Osteoblast (primary cell): ENCODE measurements around the gene SECISBP2L. TPM values are rescaled to one million over a fixed set of nuclear protein-coding genes. Genes with fewer than 3 reads are reported as not detected.

ENCODE experiments used
- DNase-seq: peaks from one replicate; pipeline ENCODE4 v3.0.0; 2011; ENCODE audit warnings: low spot score, mixed read lengths; ENCODE audit not compliant: insufficient read length; ENCODE audit errors: missing footprints
- H2AFZ ChIP-seq: 2 replicates; pipeline ENCODE4 v1.6.0; 2011; ENCODE audit warnings: mild to moderate bottlenecking, low read length
- H3K27ac ChIP-seq: 2 replicates; pipeline ENCODE4 v1.5.1; 2011; ENCODE audit warnings: mild to moderate bottlenecking, low read depth, low read length, moderate library complexity
- H3K27me3 ChIP-seq: 2 replicates; pipeline ENCODE4 v1.6.0; 2012; ENCODE audit warnings: mild to moderate bottlenecking, control low read depth, inconsistent platforms, low read length, moderate library complexity; ENCODE audit not compliant: insufficient read depth
- H3K36me3 ChIP-seq: 2 replicates; pipeline ENCODE4 v1.5.1; 2011; ENCODE audit warnings: mild to moderate bottlenecking, low read length, control low read depth, moderate library complexity; ENCODE audit not compliant: insufficient read depth
- H3K4me1 ChIP-seq: 2 replicates; pipeline ENCODE4 v1.5.1; 2011; ENCODE audit warnings: mild to moderate bottlenecking, low read length, control low read depth, moderate library complexity; ENCODE audit not compliant: insufficient read depth
- H3K4me2 ChIP-seq: 2 replicates; pipeline ENCODE4 v1.6.0; 2011; ENCODE audit warnings: mild to moderate bottlenecking, low read length; ENCODE audit not compliant: insufficient read depth
- H3K4me3 ChIP-seq: fragments of 200-600 bp; sonication (generic); 3 replicates; pipeline ENCODE4 v1.5.1; 2012; ENCODE audit warnings: mild to moderate bottlenecking, low read length, inconsistent platforms; ENCODE audit not compliant: insufficient read depth
- H3K79me2 ChIP-seq: 2 replicates; pipeline ENCODE4 v1.6.0; 2012; ENCODE audit warnings: mild to moderate bottlenecking, low read length, control low read depth, inconsistent platforms; ENCODE audit not compliant: insufficient read depth
- H3K9me3 ChIP-seq: 2 replicates; pipeline ENCODE4 v1.5.1; 2011; ENCODE audit warnings: low read depth, low read length, control low read depth
- H4K20me1 ChIP-seq: 2 replicates; pipeline ENCODE4 v1.6.0; 2012; ENCODE audit warnings: mild to moderate bottlenecking, low read length, control low read depth; ENCODE audit not compliant: insufficient read depth
- total RNA-seq: library from RNA; depleted of rRNA; stranded (reverse); fragments of >200 nt; gene quantifications from 2 replicates; pipeline ENCODE4 v1.2.3, GENCODE V29; 2012
- TF ChIP-seq, protein P1 (sequence below): IDR thresholded peaks from 2 replicates; pipeline ENCODE4 v1.5.1; 2011; ENCODE audit warnings: mild to moderate bottlenecking, low read depth, low read length, moderate library complexity; ENCODE audit errors: extremely low read depth

The SECISBP2L gene
- total RNA-seq, 1 donor = 42.3 TPM

DNA sequence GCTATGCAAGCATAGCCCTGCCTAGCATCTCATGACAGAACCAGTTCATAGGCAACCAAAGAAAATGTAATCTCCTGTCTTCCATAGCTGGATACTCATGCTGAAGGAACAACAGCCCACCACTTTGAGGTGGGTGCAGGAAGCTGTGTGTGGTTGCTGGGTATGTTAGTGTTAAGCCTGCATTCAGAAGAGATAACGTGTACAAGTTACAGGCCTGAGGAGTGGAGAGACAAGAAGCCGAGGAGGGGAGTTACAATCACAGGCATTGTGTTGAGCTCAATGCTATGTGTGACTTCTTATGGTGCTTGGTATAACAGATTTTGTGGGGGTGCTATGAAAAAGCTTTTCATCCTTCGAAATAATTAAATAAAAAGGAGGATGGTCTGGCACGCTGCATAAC is 42.8 kb upstream of the SECISBP2L start:
- Histone ChIP-seq H3K27me3 (no peaks in the 10 kb centered on the region), H3K4me2 (no peak overlapping the region), H4K20me1 (no peaks in the 10 kb centered on the region), H3K27ac (no peak overlapping the region), H3K9me3 (no peaks in the 10 kb centered on the region), H3K4me3 (no peak overlapping the region), H3K79me2 (no peaks in the 10 kb centered on the region), H3K4me1 (no peaks in the 10 kb centered on the region), H2AFZ (no peak overlapping the region), H3K36me3 (no peaks in the 10 kb centered on the region)
- TF ChIP-seq, protein P1, sequence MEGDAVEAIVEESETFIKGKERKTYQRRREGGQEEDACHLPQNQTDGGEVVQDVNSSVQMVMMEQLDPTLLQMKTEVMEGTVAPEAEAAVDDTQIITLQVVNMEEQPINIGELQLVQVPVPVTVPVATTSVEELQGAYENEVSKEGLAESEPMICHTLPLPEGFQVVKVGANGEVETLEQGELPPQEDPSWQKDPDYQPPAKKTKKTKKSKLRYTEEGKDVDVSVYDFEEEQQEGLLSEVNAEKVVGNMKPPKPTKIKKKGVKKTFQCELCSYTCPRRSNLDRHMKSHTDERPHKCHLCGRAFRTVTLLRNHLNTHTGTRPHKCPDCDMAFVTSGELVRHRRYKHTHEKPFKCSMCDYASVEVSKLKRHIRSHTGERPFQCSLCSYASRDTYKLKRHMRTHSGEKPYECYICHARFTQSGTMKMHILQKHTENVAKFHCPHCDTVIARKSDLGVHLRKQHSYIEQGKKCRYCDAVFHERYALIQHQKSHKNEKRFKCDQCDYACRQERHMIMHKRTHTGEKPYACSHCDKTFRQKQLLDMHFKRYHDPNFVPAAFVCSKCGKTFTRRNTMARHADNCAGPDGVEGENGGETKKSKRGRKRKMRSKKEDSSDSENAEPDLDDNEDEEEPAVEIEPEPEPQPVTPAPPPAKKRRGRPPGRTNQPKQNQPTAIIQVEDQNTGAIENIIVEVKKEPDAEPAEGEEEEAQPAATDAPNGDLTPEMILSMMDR = no peak
- no peak for DNase-seq

DNA sequence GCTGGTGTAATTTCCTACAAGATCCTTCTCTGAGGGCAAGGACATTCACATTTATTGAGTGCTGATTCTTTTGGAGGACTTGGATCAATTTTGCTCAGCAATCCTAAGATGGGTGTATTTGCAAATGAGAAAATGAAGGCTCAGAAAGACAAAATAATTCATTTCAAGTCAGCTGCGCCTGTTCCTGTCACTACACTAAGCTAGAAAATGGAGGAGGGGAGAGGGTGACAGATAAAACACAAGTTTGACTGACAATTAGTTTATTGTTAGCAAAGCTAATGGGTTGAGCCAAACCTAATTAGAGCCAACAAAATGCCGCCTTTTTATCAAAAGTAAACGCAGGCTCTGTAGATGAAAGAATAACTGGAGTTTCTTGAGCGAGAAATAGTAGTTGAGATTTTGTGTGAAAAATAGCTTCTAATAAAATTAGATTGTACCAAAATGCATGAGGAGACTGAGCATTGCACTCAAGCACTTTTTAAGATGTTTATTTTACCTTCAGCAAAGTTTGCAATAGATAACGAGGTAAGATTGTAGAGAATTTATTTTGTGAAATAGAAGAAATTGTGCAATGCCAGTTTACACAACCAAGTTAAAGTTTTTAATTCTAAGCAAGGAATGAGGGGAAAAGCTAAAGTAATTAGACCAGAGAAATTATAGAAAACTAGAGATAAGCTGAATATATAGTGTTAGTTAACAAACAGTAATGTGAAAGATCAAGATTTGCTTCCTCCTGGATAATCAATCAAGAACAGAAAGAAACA is 39.6 kb upstream of the SECISBP2L start:
- Histone ChIP-seq H2AFZ (no peak overlapping the region), H3K79me2 (no peaks in the 10 kb centered on the region), H3K9me3 (no peaks in the 10 kb centered on the region), H3K27me3 (no peaks in the 10 kb centered on the region), H3K4me2 (no peak overlapping the region), H3K27ac (no peak overlapping the region), H3K36me3 (no peaks in the 10 kb centered on the region), H3K4me1 (peaks cover 12% of the 10 kb centered on the region), H3K4me3 (no peak overlapping the region), H4K20me1 (no peaks in the 10 kb centered on the region)
- TF ChIP-seq, protein P1 = no peak
- no peak for DNase-seq

DNA sequence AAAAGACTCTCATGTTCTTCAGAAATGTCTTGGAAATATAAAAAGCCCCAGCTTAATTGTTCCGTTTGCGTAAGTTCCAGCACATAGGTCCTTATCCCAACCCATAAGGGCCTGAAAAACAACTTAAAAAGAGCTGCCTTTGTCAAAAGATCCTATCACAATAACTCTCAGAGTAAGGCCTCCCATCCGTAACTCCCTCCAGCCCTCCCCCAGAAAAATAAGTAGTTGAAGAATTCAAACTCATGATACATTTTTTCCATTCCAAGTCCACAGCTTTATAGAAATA is 38.0 kb upstream of the SECISBP2L start:
- TF ChIP-seq, protein P1 = no peak
- Histone ChIP-seq H3K27me3 (no peaks in the 10 kb centered on the region), H3K9me3 (no peaks in the 10 kb centered on the region), H3K4me1 (peaks cover 12% of the 10 kb centered on the region), H3K4me3 (no peak overlapping the region), H4K20me1 (no peaks in the 10 kb centered on the region), H2AFZ (no peak overlapping the region), H3K27ac (no peak overlapping the region), H3K4me2 (no peak overlapping the region), H3K79me2 (no peaks in the 10 kb centered on the region), H3K36me3 (no peaks in the 10 kb centered on the region)
- DNase-seq = no peak

DNA sequence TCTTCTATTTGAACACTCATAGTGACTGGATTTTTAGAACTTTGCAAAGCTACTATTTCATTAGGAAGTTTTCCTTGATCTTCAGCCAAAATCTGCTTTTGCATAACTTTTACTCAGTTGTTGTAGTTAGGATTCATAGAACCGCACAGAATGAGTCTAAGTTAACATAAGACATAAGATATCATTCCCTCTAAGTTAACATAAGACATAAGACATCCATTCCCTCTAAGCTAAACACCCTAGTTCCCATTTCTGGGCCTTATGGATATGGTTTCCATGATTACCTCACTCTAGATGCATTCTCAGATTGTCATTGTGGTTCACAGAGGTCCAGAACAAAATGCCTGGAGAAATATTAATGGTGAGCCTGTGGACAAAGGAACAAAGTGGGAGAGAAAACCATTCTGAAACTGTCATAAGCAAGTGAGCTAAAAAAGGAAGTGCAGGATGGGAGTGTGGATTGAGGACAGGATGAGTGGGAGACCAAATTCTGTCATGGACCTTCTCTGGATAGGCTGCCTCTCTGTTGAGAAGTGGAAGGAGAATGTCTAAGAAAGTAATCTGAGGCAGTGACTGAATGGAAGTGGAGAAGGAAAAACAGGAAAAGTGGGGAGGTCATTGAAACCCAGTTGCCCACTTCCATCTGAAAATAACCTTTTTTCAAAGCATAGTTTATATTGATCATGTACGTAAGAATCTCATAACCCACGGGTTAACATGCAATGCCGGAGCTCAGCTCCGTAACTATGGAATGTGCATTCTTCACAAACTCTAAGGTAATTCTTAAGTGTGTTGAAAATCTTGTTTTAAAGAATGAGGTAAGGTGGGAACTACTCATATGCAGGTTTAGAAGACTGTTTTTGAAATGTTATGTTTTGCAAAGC is 37.4 kb upstream of the SECISBP2L start:
- Histone ChIP-seq H3K4me2 (no peak overlapping the region), H3K36me3 (no peaks in the 10 kb centered on the region), H3K27me3 (no peaks in the 10 kb centered on the region), H3K27ac (peak overlapping the region; percentile 42), H2AFZ (peak overlapping the region; percentile 32), H3K4me3 (no peak overlapping the region), H3K4me1 (peaks cover 12% of the 10 kb centered on the region), H3K79me2 (no peaks in the 10 kb centered on the region), H3K9me3 (no peaks in the 10 kb centered on the region), H4K20me1 (no peaks in the 10 kb centered on the region)
- TF ChIP-seq, protein P1 = no peak
- DNase-seq = peak; percentile 4
